Activated T-cell treated with anti-CD3 and anti-CD28 coated beads for 48 hours (primary cell): Measurements from ENCODE around the gene HOATZ.
A peak's percentile ranks its signal among the peaks of the same experiment; 100 is the strongest.

Experiments
- DNase-seq: peaks from one replicate; pipeline ENCODE4 v3.0.0-alpha.2; 2020; ENCODE audit warnings: low read depth

The HOATZ gene

DNA sequence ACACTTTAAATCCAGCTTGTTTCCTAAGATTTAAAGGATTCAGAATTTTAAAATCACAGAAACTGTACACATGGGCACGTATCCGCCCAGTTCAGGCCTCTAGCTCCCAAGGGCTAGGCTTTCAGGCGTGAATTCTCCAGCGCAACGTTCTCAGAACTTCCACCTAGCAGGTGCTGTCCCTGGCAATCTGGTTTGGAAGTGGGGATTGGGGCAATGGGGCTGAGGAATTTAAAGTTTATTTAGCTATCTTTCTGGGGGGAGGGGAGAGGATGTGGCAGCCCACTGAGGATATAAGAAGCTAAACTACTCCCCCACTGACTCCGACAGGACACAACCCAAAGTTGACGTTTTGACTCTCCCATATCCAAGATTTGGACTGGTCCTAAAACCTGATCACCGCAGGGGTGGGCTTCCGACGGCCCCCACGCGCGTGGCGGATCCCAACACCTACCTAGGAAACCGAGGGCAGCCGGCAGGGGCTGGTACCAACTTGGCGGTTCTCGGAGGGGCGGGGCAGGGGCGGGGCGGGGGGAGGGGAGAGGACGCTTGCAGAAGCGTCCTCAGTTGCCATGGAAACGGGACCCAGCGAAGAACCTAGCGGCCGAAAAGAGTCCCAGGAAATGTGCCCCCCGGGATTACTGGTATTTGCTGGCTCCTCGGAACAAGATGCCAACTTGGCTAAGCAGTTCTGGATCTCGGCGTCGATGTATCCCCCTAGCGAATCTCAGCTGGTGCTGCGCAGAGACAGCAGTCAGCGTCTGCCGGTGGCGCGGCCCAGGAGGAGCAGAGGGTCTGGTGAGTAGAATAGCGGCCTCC lies at the start of gene HOATZ:
Gene HOATZ (plus strand): TSS at position 563 of the 816 bp plus-strand sequence. CDS start 7 bp downstream, at position 570.
- peak; percentile 9 for DNase-seq

DNA sequence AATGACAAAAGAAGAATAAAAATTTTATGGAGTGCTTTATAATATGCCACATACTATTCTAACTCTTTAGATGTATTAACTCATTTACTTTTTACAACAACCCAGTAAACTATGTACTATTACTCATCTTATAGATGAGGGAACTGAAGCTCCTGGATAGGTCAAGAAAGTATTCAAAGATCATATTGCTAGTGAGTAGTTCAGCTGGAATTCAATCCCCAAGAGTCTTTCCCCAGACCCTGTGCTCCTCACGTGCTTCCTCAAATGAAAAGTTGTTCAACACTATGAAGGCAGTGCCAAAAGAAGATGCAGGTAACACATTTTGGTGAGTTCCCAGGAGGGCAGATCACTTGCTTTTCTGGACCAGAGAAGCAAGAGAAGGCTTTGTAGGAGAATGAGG lies 49.2 kb upstream of the HOATZ start:
- DNase-seq = no peak

DNA sequence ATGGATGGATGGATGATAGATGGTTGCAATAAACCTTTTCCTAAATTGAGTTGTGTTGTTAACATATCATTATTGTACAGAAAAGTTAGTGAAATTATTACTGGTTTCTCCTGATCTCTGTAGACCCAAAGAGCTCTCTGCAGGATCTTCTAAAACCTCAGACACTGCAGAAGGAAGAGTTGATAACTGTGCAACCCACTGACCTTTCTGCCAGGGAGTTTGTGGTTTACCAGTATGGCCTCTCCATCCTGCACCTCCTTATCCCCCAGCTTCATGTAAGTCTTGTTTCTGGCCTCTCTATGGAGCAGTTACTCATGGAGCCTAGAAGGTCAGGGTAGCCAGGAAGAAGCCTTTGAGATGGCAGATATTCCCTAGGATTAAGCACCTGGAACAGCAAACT lies 48.0 kb upstream of the HOATZ start:
- no peak for DNase-seq

DNA sequence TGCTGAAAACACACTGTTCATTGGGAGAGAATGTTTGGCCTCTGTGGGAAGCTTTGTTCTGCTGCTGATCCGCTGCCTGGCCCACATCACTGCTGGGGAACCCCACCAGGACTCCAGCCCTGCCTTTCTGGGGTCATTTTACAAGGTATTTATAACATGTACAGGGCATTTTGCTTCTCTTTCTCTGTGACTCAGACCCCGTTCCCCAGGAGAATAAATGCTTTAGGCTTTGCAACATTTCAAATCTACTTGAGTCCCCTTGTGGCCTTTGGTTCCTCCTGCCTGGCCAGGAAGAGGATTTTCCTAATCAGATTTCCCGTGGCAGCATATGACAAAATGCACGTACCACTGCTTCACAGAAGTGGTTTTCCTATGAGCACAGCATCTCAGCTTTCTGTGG lies 45.4 kb upstream of the HOATZ start:
- no peak for DNase-seq

DNA sequence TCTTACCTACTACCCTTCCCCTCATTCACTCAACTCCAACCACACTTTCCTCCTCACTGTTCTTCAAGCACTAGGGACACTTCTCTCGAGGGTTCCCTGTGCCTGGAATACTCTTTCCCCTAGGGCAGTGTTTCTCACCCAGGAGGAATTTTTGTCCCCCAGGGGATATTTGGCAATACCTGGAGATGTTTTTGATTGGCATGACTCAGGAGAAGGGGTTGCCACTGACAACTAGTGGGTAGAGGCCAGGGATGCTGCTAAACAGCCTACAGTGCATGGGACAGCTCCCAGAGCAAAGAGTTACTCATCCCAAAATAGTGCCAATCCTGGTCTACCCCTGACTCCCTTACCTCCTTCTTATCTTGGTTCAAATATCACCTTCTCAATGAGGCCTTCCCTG lies 42.4 kb upstream of the HOATZ start:
- DNase-seq = no peak

DNA sequence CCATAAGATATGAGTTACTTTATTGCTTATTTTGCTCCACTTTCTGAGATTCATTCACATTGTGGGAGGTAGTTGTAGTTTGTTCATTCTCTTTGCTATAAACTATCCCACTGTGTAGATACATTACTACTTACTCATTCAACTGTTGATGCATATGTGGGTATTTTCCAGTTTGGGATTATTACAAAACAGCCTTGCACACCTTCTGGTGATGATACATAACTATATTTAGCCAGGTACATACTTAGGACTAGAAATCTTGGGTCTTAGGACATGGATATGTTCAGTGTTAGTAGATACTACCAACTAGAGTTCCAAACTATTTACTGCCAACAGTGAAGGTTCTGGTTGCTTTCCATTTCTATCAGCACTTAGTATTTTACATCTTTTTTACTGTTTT lies 40.1 kb upstream of the HOATZ start:
- DNase-seq = no peak

- no peak for DNase-seq
These were observed 38.2 kb upstream of the HOATZ start for GRCh38 chr11:111476366-111476765.

GRCh38 chr11:111476956-111477355 lies 37.6 kb upstream of the HOATZ start:
- no peak for DNase-seq

- DNase-seq = no peak
These were observed 36.7 kb upstream of the HOATZ start for GRCh38 chr11:111477898-111478297.

DNA sequence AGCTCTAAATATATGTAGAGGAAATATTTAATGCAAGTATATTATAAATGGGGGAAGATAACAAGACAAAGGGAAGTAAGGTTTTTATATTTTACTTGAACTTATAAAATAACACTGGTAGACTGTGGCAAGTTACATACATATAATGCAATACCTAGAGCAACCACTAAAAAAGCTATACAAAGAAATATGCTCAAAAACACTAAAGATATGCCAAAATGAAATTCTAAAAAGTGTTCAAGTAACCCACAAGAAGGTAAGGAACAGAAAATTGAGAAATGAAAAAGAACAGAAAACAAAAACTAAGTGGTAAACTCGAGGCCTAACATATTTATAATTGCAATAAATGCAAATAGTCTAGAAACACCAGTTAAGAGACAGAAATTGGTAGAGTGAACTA lies 34.9 kb upstream of the HOATZ start:
- no peak for DNase-seq

DNA sequence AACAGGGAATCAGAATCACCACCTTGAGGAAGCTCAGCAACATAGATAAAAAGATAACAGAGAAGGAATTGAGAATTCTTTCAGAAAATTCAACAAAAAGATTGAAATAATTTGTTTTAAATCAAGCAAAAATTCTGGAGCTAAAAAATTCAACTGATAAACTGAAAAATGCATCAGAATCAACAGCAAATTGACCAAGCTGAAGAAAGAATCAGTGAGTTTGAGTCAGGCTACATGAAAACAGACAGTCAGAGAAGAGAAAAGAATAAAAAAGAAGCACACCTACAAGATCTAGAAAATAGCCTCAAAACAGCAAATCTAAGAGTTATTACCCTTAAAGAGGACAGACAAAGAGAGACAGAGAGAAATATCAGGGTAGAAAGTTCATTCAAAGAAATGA lies 31.1 kb upstream of the HOATZ start:
- DNase-seq = no peak

DNA sequence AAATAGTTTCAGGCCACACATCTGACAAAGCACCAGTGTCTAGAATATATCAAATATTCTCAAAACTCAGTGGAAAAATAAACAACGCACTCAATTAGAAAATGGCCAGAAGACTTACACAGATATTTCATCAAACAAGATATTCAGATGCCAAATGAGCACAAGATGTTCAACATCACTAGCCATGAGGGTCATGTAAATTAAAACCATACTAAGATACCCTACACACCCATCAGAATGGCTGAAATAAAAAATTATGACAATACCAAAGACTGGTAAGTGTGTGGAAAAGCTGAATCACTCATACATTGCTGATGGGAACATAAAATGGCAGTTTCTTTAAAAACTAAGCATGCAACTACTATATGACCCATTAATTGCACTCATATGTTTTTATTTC lies 24.1 kb upstream of the HOATZ start:
- no peak for DNase-seq

DNA sequence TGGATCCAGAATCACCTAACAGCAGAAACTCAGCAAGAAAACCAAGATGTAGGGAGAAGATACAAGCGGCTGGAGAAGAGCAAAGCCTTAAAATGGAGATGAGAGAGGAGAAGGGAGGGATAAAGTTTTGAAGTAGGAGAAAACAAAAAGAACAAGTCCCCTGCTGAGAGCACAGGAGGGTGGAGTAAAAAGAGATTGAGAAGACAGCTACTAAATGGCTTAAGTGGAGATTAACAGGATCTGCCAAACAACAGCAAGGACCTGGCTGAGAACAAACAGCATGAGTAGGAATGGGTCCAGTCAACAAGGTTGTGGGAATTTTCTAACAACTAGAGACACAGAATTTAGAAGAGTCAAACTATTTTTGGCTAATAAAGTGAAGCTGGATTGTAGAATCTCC lies 20.5 kb upstream of the HOATZ start:
- DNase-seq = no peak

- no peak for DNase-seq
These were observed 15.1 kb upstream of the HOATZ start for GRCh38 chr11:111499483-111499882.

DNA sequence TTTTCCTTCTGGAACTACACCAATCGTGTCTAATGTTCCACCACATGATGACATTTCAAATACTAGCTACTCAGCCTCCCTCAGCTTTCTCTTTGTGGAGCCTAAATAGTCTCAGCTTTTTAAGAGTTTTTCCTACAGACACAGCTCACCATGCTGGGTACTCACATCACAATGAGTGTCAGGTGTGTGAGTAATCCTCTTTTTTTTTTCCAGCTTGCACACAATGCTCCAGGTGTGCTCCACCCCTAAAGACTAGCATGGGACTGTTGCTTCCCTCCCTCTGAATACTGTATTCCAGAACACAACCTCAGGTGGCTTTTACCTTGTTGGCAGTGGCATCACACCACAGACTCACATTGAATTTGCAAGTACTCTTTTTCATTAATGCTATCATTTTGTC lies 14.1 kb upstream of the HOATZ start:
- DNase-seq = no peak

- no peak for DNase-seq
These were observed 12.0 kb upstream of the HOATZ start for GRCh38 chr11:111502611-111503010.

GRCh38 chr11:111510311-111510710 lies 4.3 kb upstream of the HOATZ start:
- no peak for DNase-seq

- no peak for DNase-seq
These were observed 2.0 kb upstream of the HOATZ start, which contains the start of gene BTG4 for GRCh38 chr11:111512296-111513239. TSS of gene BTG4 (minus strand) at chr11:111512386. CDS start at chr11:111498776, 13,610 bp downstream.

DNA sequence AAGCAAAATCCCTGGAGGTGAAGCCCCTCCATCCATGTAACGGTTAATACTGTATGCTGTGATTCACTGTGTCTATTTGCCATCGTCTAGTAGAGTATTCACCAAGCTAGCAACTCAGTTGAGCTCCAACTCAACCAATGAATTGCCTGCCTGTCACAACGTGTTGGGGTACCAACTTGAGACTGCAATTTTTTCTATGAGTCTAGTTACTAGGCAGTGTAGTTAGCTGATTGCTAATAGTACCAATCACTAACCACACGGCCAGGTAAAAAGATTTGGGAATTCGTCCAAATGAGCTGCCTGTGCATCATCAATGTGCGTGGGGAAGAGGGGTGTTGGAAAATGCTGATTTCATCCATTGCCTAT lies 1.4 kb upstream of the HOATZ start:
- DNase-seq = no peak

- no peak for DNase-seq
These were observed 1.0 kb downstream of the HOATZ start for GRCh38 chr11:111515591-111515990.

DNA sequence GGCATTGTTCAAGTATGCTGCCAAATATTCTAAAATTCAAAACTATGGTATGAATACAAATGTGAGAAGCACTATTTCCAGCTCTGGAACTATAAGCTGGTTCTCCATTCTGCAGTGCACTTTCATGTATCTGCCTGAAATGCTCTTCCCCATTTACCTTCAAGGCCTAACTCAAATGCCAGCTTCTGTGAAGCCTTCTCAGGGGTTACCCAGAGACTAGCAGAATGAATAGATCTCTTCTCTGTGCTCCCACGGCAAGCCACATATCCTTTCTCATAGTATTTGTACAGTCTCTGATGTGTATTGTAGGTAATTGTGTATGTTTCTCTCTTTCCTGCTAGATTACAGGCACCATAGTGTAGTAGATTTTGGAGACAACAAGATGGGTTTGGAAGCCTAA lies 4.1 kb downstream of the HOATZ start:
- no peak for DNase-seq

DNA sequence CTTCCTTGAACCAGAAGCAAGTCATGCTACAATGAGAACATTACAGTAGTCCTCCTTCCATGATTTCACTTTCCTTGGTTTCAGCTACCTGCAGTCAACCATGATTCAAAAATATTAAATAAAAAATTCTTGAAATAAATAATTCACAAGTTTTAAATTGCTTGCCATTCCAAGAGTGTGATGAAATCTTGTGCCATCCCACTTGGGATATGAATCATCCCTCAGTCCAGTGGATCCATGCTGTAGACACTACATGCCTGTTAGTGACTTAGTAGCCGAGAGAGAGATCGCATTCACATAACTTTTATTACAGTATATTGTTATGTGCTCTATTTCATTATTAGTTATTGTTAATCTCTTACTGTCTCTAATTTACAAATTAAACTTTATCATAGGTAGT lies 6.0 kb downstream of the HOATZ start:
- no peak for DNase-seq

DNA sequence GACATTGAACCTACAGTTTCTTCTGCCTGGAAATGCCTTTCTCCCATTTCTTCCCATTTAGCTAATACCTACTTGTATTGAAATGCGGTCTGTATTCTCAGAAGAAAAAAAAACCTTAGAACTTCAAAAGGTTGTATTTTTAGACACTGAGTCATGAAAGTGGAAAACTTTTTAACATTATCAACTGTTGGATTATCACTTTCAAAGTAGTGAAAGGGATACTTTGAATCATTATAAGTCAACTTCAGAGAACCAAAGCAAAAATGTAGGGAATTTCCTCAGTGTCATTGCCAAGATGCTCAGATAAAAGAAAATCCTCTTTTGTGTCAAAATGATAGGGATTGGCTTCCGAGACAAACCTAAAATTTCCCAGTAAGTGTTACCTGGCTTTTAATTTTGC lies 6.6 kb downstream of the HOATZ start:
- no peak for DNase-seq
